H9 (cell line): Measurements from ENCODE around the gene GFOD2. TPM values are rescaled to one million over a fixed set of nuclear protein-coding genes. Genes with fewer than 3 reads are reported as not detected.
A peak's percentile ranks its signal among the peaks of the same experiment; 100 is the strongest.

Experiments
- DNase-seq: peaks from one replicate; pipeline ENCODE4 v3.0.0-alpha.2; 2017
- H2AFZ ChIP-seq: one replicate; pipeline ENCODE4 v1.6.1; 2013; ENCODE audit warnings: mild to moderate bottlenecking, low read length, control low read depth, moderate library complexity
- H2AK5ac ChIP-seq: 2 replicates; pipeline ENCODE4 v1.6.1; 2013; ENCODE audit warnings: low read length, control low read depth, mixed read lengths; ENCODE audit not compliant: insufficient read length
- H2BK120ac ChIP-seq: one replicate; pipeline ENCODE4 v1.6.1; 2013; ENCODE audit warnings: low read depth, mild to moderate bottlenecking, low read length, control low read depth, inconsistent platforms; ENCODE audit not compliant: poor library complexity, severe bottlenecking
- H2BK12ac ChIP-seq: 2 replicates; pipeline ENCODE4 v1.6.1; 2013; ENCODE audit warnings: low read length, control low read depth, mixed read lengths, low read depth; ENCODE audit not compliant: insufficient read length
- H2BK15ac ChIP-seq: 2 replicates; pipeline ENCODE4 v1.6.1; 2013; ENCODE audit warnings: low read depth, low read length, control low read depth
- H2BK20ac ChIP-seq: one replicate; pipeline ENCODE4 v1.6.1; 2013; ENCODE audit warnings: low read depth, mild to moderate bottlenecking, low read length, control low read depth, inconsistent platforms; ENCODE audit not compliant: poor library complexity, severe bottlenecking
- H2BK5ac ChIP-seq: 2 replicates; pipeline ENCODE4 v1.6.1; 2013; ENCODE audit warnings: low read length, control low read depth, mixed read lengths; ENCODE audit not compliant: insufficient read length
- H3K14ac ChIP-seq: 2 replicates; pipeline ENCODE4 v1.6.1; 2013; ENCODE audit warnings: low read length, control low read depth; ENCODE audit not compliant: insufficient read depth
- H3K18ac ChIP-seq: 2 replicates; pipeline ENCODE4 v1.6.1; 2013; ENCODE audit warnings: low read depth, mild to moderate bottlenecking, mixed read lengths, low read length, control low read depth; ENCODE audit not compliant: insufficient read length
- H3K23ac ChIP-seq: 2 replicates; pipeline ENCODE4 v1.6.1; 2013; ENCODE audit warnings: low read length, control low read depth, mixed read lengths, low read depth; ENCODE audit not compliant: insufficient read length
- H3K23me2 ChIP-seq: 2 replicates; pipeline ENCODE4 v1.6.1; 2013; ENCODE audit warnings: low read depth, mild to moderate bottlenecking, mixed read lengths, low read length, control low read depth; ENCODE audit not compliant: insufficient read length, poor library complexity, severe bottlenecking
- H3K27ac ChIP-seq: 2 replicates; pipeline ENCODE4 v1.5.1; 2013; ENCODE audit warnings: low read length, control low read depth, mixed read lengths, low read depth; ENCODE audit not compliant: insufficient read length
- H3K27me3 ChIP-seq: 2 replicates; pipeline ENCODE4 v1.6.1; 2013; ENCODE audit warnings: low read length, control low read depth, inconsistent platforms; ENCODE audit not compliant: insufficient read depth
- H3K4ac ChIP-seq: 2 replicates; pipeline ENCODE4 v1.6.1; 2013; ENCODE audit warnings: low read depth, mild to moderate bottlenecking, control low read depth, inconsistent platforms, low read length, moderate library complexity
- H3K4me1 ChIP-seq: 2 replicates; pipeline ENCODE4 v1.6.1; 2013; ENCODE audit warnings: low read length, control low read depth, inconsistent platforms; ENCODE audit not compliant: insufficient read depth
- H3K4me2 ChIP-seq: 2 replicates; pipeline ENCODE4 v1.6.1; 2013; ENCODE audit warnings: low read length, control low read depth, mixed read lengths; ENCODE audit not compliant: insufficient read length, insufficient read depth
- H3K56ac ChIP-seq: 2 replicates; pipeline ENCODE4 v1.6.1; 2013; ENCODE audit warnings: low read depth, mild to moderate bottlenecking, mixed read lengths, low read length, control low read depth; ENCODE audit not compliant: insufficient read length
- H3K79me1 ChIP-seq: 2 replicates; pipeline ENCODE4 v1.6.1; 2013; ENCODE audit warnings: low read depth, mild to moderate bottlenecking, moderate library complexity, low read length, control low read depth, inconsistent platforms; ENCODE audit not compliant: insufficient read depth, poor library complexity, severe bottlenecking
- H3K79me2 ChIP-seq: 2 replicates; pipeline ENCODE4 v1.6.1; 2013; ENCODE audit warnings: low read length, control low read depth, inconsistent platforms; ENCODE audit not compliant: insufficient read depth
- H3K9ac ChIP-seq: 2 replicates; pipeline ENCODE4 v1.6.1; 2013; ENCODE audit warnings: low read length, control low read depth, mixed read lengths; ENCODE audit not compliant: insufficient read length; ENCODE audit errors: extremely low read depth
- H3K9me3 ChIP-seq: one replicate; pipeline ENCODE4 v1.6.1; 2013; ENCODE audit warnings: low read depth, low read length, inconsistent platforms; ENCODE audit not compliant: control insufficient read depth
- H3T11ph ChIP-seq: one replicate; pipeline ENCODE4 v1.6.1; 2013; ENCODE audit warnings: mild to moderate bottlenecking, low read length, control low read depth, inconsistent platforms
- H4K20me1 ChIP-seq: one replicate; pipeline ENCODE4 v1.6.1; 2013; ENCODE audit not compliant: control insufficient read depth, insufficient read length, insufficient read depth
- H4K5ac ChIP-seq: 2 replicates; pipeline ENCODE4 v1.6.1; 2013; ENCODE audit warnings: low read depth, mild to moderate bottlenecking, mixed read lengths, low read length, control low read depth; ENCODE audit not compliant: insufficient read length
- H4K8ac ChIP-seq: replicated peaks from 2 replicates; pipeline ENCODE4 v1.6.1; 2013; ENCODE audit warnings: low read length, control low read depth, mixed read lengths, low read depth; ENCODE audit not compliant: insufficient read length
- H4K91ac ChIP-seq: 2 replicates; pipeline ENCODE4 v1.6.1; 2013; ENCODE audit warnings: low read depth, mild to moderate bottlenecking, moderate library complexity, mixed read lengths, low read length, control low read depth; ENCODE audit not compliant: insufficient read length
- H3K27ac Mint-ChIP-seq, 3 experiments: 2 replicates in 2 of 3; 3 replicates in 1 of 3; pipeline ENCODE4 v1.8.0; 2020 to 2021; ENCODE audit warnings: mixed read lengths in 3 of 3, mild to moderate bottlenecking in 1 of 3, moderate library complexity in 1 of 3
- H3K27me3 Mint-ChIP-seq: 2 replicates; pipeline ENCODE4 v1.8.0; 2021; ENCODE audit warnings: low read depth, mild to moderate bottlenecking, moderate library complexity, mixed read lengths
- H3K36me3 Mint-ChIP-seq, 3 experiments: 2 replicates in 2 of 3; 3 replicates in 1 of 3; pipeline ENCODE4 v1.8.0; 2020 to 2021; ENCODE audit warnings: low read depth in 3 of 3, mixed read lengths in 3 of 3; ENCODE audit not compliant: insufficient read depth in 1 of 3
- H3K4me1 Mint-ChIP-seq, 2 experiments: 2 replicates each; pipeline ENCODE4 v1.8.0; 2020; ENCODE audit warnings: mixed read lengths in 2 of 2
- H3K4me3 Mint-ChIP-seq, 2 experiments: 2 replicates in 1 of 2; 3 replicates in 1 of 2; pipeline ENCODE4 v1.8.0; 2020 to 2021; ENCODE audit warnings: mild to moderate bottlenecking in 2 of 2, mixed read lengths in 2 of 2, moderate library complexity in 1 of 2
- H3K9me3 Mint-ChIP-seq, 2 experiments: 2 replicates in 1 of 2; 3 replicates in 1 of 2; pipeline ENCODE4 v1.8.0; 2020; ENCODE audit warnings: mild to moderate bottlenecking in 2 of 2, mixed read lengths in 2 of 2, moderate library complexity in 1 of 2
- CTCF ChIP-seq: fragments of 200-600 bp; sonication (generic); conservative IDR thresholded peaks from 3 replicates; pipeline ENCODE4 v1.8.0; 2021; ENCODE audit warnings: antibody characterized with exemption, mild to moderate bottlenecking
- WGBS: extraction: QIAGEN DNeasy Blood & Tissue Kit; methylation state at CpG from one replicate; pipeline ENCODE4 v1.1.7; 2013; ENCODE audit warnings: missing lambda C conversion rate, low lambda C conversion rate, mixed read lengths; ENCODE audit not compliant: insufficient read length; ENCODE audit errors: extremely low coverage; 5-methylcytosine and 5-hydroxymethylcytosine counted together
- total RNA-seq: library from RNA; stranded (reverse); gene quantifications from 2 replicates; pipeline ENCODE4 v1.2.1, GENCODE V29; 2021

Gene GFOD2
- total RNA-seq, 1 experiment from 2014 or later: 21.8 TPM

DNA sequence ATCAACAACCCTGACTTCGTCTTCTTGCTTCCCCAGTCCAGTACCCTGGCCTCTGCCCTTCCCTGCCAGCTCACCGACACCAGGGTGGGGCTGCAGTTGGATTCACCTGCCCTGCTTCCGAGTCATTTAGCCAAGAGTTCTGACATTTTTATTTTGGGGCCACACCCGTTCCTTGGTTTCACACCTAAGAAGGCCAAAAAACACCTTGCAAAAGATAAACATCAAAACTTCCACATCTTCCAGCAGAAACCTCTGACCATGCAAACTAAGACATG lies 41.8 kb upstream of the GFOD2 start:
- Mint-ChIP-seq H3K36me3 (peaks cover 0 to 2% (median 0%) of the 10 kb centered on the region in 3 experiments; a peak in 4 of 7 replicates), H3K4me1 (no peaks in the 10 kb centered on the region), H3K9me3 (no peaks in the 10 kb centered on the region), H3K27me3 (no peaks in the 10 kb centered on the region), H3K27ac (peak overlapping the region in 2 of 3 experiments; percentile 46 to 71; a peak in 3 of 7 replicates), H3K4me3 (no peak overlapping the region)
- Histone ChIP-seq H3K4ac (no peak overlapping the region), H3K14ac (no peak overlapping the region), H2BK15ac (no peak overlapping the region), H2BK20ac (no peak overlapping the region), H3K79me1 (no peaks in the 10 kb centered on the region), H3K56ac (no peak overlapping the region), H4K20me1 (no peaks in the 10 kb centered on the region), H2BK120ac (no peak overlapping the region), H2AK5ac (no peak overlapping the region), H4K8ac (no peak overlapping the region), H3K23ac (no peak overlapping the region), H2AFZ (no peak overlapping the region), H3K23me2 (no peaks in the 10 kb centered on the region), H3K27me3 (no peaks in the 10 kb centered on the region), H3K9ac (no peak overlapping the region), H2BK12ac (no peak overlapping the region), H4K91ac (no peak overlapping the region), H3K79me2 (no peaks in the 10 kb centered on the region), H4K5ac (no peak overlapping the region), H3K27ac (no peak overlapping the region), H3K9me3 (no peaks in the 10 kb centered on the region), H3K18ac (no peak overlapping the region), H3K4me2 (no peak overlapping the region), H2BK5ac (no peak overlapping the region), H3T11ph (no peak overlapping the region), H3K4me1 (no peaks in the 10 kb centered on the region)
- TF ChIP-seq CTCF: no peak
- no peak for DNase-seq
- WGBS: no CpG with 5 or more reads among the region's 4 CpGs
